K562 (cell line): ENCODE results near the gene CCDC148. TPM values are rescaled to one million over a fixed set of nuclear protein-coding genes. Genes with fewer than 3 reads are reported as not detected.

Experiments used
- ATF7 ChIP-seq: fragments of 450-650 bp; IDR thresholded peaks from 2 replicates; pipeline ENCODE4 v1.7.1; 2014; ENCODE audit warnings: mild to moderate bottlenecking, moderate library complexity
- CSDE1 ChIP-seq, 2 experiments: fragments of 450-650 bp; IDR thresholded peaks; 2 replicates each; pipeline ENCODE4 v1.6.1; 2016; ENCODE audit warnings: mild to moderate bottlenecking in 1 of 2
- GTF2E2 ChIP-seq: fragments of 200-800 bp; sonication (Bioruptor generic); IDR thresholded peaks from 2 replicates; pipeline ENCODE4 v1.6.1; 2016; ENCODE audit warnings: missing genetic modification characterization, missing compliant biosample characterization
- MEIS2 ChIP-seq: fragments of 450-650 bp; IDR thresholded peaks from 2 replicates; pipeline ENCODE4 v1.6.1; 2014; ENCODE audit warnings: mild to moderate bottlenecking; ENCODE audit not compliant: partially characterized antibody
- MXI1 ChIP-seq: IDR thresholded peaks from 2 replicates; pipeline ENCODE4 v1.6.1; 2011; ENCODE audit warnings: low read depth, mild to moderate bottlenecking, improper control_type of control experiment, low read length
- MYNN ChIP-seq, 2 experiments: sonication (generic); formaldehyde crosslinking in 1 of 2; IDR thresholded peaks; 2 replicates each; pipeline versions ENCODE4 v1.5.0 to v1.6.1; 2016 to 2020; ENCODE audit warnings: antibody characterized with exemption in 1 of 2, missing genetic modification reagents in 1 of 2
- SRSF3 ChIP-seq: fragments of 200-400 bp; formaldehyde crosslinking; IDR thresholded peaks from 2 replicates; pipeline ENCODE4 v1.6.1; 2016; ENCODE audit warnings: mild to moderate bottlenecking, low read length, moderate library complexity; ENCODE audit not compliant: insufficient read depth
- ZBTB1 ChIP-seq: sonication (generic); formaldehyde crosslinking; IDR thresholded peaks from 2 replicates; pipeline ENCODE4 v1.8.1; 2023; ENCODE audit warnings: missing genetic modification reagents, low read depth, mild to moderate bottlenecking, borderline replicate concordance
- ZBTB7A ChIP-seq: IDR thresholded peaks from 2 replicates; pipeline ENCODE4 v1.6.1; 2011; ENCODE audit warnings: low read depth, mild to moderate bottlenecking, low read length, moderate library complexity, borderline replicate concordance; ENCODE audit not compliant: control insufficient read depth
- ZKSCAN3 ChIP-seq: fragments of 250-450 bp; sonication (Bioruptor Pico); IDR thresholded peaks from 2 replicates; pipeline ENCODE4 v1.4.0; 2020
- ZNF316 ChIP-seq: fragments of 450-650 bp; IDR thresholded peaks from 2 replicates; pipeline ENCODE4 v1.6.1; 2016
- ZNF592 ChIP-seq: fragments of 450-650 bp; IDR thresholded peaks from 2 replicates; pipeline ENCODE4 v1.6.1; 2017; ENCODE audit warnings: antibody characterized with exemption, mild to moderate bottlenecking
- polyA plus RNA-seq, 8 experiments: library from polyadenylated mRNA; depleted of rRNA in 4 of 8; stranded (reverse) in 5 of 8; unstranded in 3 of 8; fragments of >200 nt; fragmentation: Nextera tagmentation in 2 of 8; fragmentation: Illumina TruSeq in 1 of 8; extraction: Ambion mirVana in 2 of 8; extraction: Trizol in 1 of 8; gene quantifications; 2 replicates each; pipeline versions ENCODE4 v1.2.1 to v1.2.3, GENCODE V29; 2011 to 2014; ENCODE audit warnings: inconsistent platforms in 1 of 8, missing spikeins in 1 of 8
- total RNA-seq, 7 experiments: library from RNA; depleted of rRNA in 6 of 7; stranded (reverse); fragments of >200 nt in 6 of 7; fragmentation: Illumina TruSeq in 2 of 7; extraction: Trizol in 2 of 7; gene quantifications; 2 replicates each; pipeline versions ENCODE4 v1.2.1 to v1.2.3, GENCODE V29; 2011 to 2021; ENCODE audit warnings: low replicate concordance in 1 of 7
- TF ChIP-seq, protein P1 (sequence below), 2 experiments: fragments of 450-650 bp; IDR thresholded peaks; 2 replicates each; pipeline ENCODE4 v1.6.1; 2016
- TF ChIP-seq, protein P2 (sequence below): fragments of 250-450 bp; sonication (Bioruptor Pico); IDR thresholded peaks from 2 replicates; pipeline ENCODE4 v1.5.0; 2020; ENCODE audit warnings: mild to moderate bottlenecking
- TF ChIP-seq, protein P3 (sequence below): fragments of 450-650 bp; formaldehyde crosslinking; conservative IDR thresholded peaks from 2 replicates; pipeline ENCODE4 v1.4.0; 2022; ENCODE audit warnings: mild to moderate bottlenecking, missing genetic modification characterization
- TF ChIP-seq, protein P4 (sequence below), 2 experiments: fragments of 250-450 bp in 1 of 2; fragments of 450-650 bp in 1 of 2; sonication (Bioruptor Pico) in 1 of 2; IDR thresholded peaks; 2 replicates each; pipeline versions ENCODE4 v1.6.1 to v1.8.0; 2016 to 2021; ENCODE audit warnings: mild to moderate bottlenecking in 2 of 2, moderate library complexity in 2 of 2, missing compliant biosample characterization in 1 of 2, missing genetic modification characterization in 1 of 2

CCDC148 gene
- total and polyA plus RNA-seq, 9 of the 15 experiments (the other 6 are each of a cell fraction or from before 2014, with no cell fraction given) = 0.10 to 1.4 (median 0.65) TPM

DNA sequence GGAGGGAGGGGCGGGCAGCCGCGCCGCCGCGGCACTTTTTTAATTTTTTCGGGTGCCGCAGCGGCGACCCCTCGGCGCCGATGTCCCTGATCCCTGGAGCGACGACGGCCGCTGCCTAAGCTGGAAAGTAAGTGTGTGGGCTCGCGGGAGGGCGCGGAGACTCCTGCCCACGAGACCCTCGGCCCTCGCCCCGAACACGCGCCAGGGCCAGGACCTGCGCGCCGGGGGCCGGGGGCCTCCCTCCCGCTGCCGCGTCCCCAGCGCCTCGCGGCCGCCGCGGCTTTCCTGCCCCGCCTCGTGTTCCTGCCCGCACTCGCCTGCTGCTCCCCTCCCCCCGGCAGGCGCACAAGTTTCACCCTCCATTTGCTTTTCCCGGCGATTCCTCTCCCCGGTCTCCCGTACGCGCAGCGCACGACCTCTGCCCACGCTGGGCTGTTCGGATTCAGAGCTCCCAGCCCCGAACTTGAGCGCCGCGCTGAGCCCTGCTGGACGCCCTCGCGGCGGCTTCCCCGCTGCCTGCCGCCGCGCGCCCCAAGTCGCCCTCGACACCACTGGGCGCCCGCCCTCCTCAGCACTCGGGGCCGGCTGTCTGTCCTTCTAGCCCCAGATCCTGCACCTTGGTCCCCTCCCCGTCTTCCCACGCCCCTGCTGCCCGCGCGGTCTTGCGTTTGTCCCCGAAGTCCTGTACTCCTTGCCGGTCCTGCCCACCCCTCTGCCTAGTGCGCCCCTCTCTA, 706 bp upstream of the CCDC148 start (continued):
- TF ChIP-seq ZNF592 (peak; percentile 73; the same call in 1 of the 2 replicates), ATF7 (no peak), ZBTB7A (peak; percentile 46; the same call in 1 of the 2 replicates), SRSF3 (no peak), ZBTB1 (CRISPR knock-in tag) (peak; percentile 24; the same call in 1 of the 2 replicates), ZNF316 (peak; percentile 24; the same call in 1 of the 2 replicates), CSDE1 (IDR thresholded peaks at IDR 0.05) (no peak; a peak in 1 of 4 replicates), MYNN (IDR thresholded peaks at IDR 0.05) (0 out of 2 replicates have a peak, but pooled peaks have one; percentile 60), MYNN (CRISPR knock-in tag; IDR thresholded peaks at IDR 0.05) (no peak), MEIS2 (no peak), GTF2E2 (no peak), MXI1 (no peak), ZKSCAN3 (no peak)
- TF ChIP-seq, protein P1, sequence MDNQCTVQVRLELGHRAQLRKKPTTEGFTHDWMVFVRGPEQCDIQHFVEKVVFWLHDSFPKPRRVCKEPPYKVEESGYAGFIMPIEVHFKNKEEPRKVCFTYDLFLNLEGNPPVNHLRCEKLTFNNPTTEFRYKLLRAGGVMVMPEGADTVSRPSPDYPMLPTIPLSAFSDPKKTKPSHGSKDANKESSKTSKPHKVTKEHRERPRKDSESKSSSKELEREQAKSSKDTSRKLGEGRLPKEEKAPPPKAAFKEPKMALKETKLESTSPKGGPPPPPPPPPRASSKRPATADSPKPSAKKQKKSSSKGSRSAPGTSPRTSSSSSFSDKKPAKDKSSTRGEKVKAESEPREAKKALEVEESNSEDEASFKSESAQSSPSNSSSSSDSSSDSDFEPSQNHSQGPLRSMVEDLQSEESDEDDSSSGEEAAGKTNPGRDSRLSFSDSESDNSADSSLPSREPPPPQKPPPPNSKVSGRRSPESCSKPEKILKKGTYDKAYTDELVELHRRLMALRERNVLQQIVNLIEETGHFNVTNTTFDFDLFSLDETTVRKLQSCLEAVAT (IDR thresholded peaks at IDR 0.05) = no peak
- TF ChIP-seq, protein P2, sequence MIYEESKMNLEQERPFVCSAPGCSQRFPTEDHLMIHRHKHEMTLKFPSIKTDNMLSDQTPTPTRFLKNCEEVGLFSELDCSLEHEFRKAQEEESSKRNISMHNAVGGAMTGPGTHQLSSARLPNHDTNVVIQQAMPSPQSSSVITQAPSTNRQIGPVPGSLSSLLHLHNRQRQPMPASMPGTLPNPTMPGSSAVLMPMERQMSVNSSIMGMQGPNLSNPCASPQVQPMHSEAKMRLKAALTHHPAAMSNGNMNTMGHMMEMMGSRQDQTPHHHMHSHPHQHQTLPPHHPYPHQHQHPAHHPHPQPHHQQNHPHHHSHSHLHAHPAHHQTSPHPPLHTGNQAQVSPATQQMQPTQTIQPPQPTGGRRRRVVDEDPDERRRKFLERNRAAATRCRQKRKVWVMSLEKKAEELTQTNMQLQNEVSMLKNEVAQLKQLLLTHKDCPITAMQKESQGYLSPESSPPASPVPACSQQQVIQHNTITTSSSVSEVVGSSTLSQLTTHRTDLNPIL (CRISPR knock-in tag) = no peak
- TF ChIP-seq, protein P3, sequence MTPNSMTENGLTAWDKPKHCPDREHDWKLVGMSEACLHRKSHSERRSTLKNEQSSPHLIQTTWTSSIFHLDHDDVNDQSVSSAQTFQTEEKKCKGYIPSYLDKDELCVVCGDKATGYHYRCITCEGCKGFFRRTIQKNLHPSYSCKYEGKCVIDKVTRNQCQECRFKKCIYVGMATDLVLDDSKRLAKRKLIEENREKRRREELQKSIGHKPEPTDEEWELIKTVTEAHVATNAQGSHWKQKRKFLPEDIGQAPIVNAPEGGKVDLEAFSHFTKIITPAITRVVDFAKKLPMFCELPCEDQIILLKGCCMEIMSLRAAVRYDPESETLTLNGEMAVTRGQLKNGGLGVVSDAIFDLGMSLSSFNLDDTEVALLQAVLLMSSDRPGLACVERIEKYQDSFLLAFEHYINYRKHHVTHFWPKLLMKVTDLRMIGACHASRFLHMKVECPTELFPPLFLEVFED = peak; percentile 78
- TF ChIP-seq, protein P4, sequence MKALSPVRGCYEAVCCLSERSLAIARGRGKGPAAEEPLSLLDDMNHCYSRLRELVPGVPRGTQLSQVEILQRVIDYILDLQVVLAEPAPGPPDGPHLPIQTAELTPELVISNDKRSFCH (CRISPR knock-in tag; IDR thresholded peaks at IDR 0.05) = no peak
- TF ChIP-seq, protein P4 (tag; IDR thresholded peaks at IDR 0.05) = no peak
